Erythroblast (primary cell): ENCODE results near the gene FAF2.

Source experiments
- GATA1 ChIP-seq: IDR thresholded peaks from 2 replicates; pipeline ENCODE4 v1.6.1; 2011; ENCODE audit warnings: low read depth, mild to moderate bottlenecking, control low read depth, low read length, moderate library complexity
- POLR2A ChIP-seq: IDR thresholded peaks from 2 replicates; pipeline ENCODE4 v1.6.1; 2011; ENCODE audit warnings: mild to moderate bottlenecking, low read length

- TF ChIP-seq POLR2A (no peak), GATA1 (no peak)
Observed at GRCh38 chr5:176413709-176414191, 34.4 kb upstream of the FAF2 start.
